GM18507 (cell line): Measurements from ENCODE around the gene CHD1.
A peak's percentile ranks its signal among the peaks of the same experiment; 100 is the strongest.

ENCODE experiments used
- DNase-seq: peaks from one replicate; pipeline ENCODE4 v3.0.0; 2011; ENCODE audit warnings: low read depth; ENCODE audit not compliant: insufficient read length; ENCODE audit errors: extremely low spot score
- FAIRE-seq: peaks from 2 replicates; lab custom pipeline; 2011; peaks lifted over from hg19 to GRCh38; lab: Jason Lieb, UNC

Gene CHD1

DNA sequence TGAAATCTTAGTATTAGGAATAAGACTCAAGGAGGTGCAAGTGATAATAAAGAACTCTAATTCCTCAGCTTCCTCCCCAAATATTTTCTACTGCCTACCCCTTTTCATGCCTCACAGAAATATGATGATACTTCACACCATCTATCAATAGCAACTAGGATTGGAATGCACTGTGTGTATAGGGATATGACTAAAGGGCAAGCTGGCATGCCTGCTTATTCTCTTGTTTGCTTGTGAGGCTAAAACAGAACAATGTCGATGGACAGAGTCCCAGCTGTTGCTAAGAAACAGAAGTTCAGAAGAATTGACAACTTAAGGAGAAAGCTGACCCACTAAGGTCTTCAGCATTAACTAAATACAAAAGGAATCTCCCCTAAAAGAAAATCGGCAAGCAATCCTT lies 9.7 kb upstream of the CHD1 start:
- no peak for FAIRE-seq
- no peak for DNase-seq

- FAIRE-seq (no peak), DNase-seq (no peak)
Measured at GRCh38 chr5:98936948-98937715, 8.3 kb upstream of the CHD1 start.

DNA sequence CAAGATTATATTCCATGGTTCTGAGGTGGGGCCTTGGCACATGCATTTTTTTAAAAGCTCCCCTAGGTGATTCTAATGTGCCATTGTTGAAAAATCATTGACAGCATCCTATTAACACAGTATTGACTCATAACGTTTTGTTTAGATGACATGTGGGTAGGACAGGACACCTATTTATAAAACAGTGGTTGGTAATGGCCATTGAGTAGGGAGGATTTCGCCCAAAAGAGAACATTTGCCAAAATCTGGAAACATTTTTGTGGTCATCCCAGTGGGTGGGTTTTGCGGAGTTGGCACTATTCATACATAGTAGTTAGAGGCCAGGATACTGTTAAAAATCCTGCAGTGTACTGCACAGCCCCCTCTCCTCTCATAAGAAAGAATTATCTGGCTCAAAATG lies 6.4 kb upstream of the CHD1 start:
- no peak for FAIRE-seq
- no peak for DNase-seq

GRCh38 chr5:98934546-98934945 lies 5.7 kb upstream of the CHD1 start:
- FAIRE-seq: peak; percentile 52
- DNase-seq: no peak

- no peak for DNase-seq
- peak; percentile 86 for FAIRE-seq
Measured at GRCh38 chr5:98933445-98934072, 4.8 kb upstream of the CHD1 start.

GRCh38 chr5:98930972-98931762 lies 2.4 kb upstream of the CHD1 start:
- FAIRE-seq (no peak), DNase-seq (no peak)

- DNase-seq: no peak
- no peak for FAIRE-seq
Measured at GRCh38 chr5:98929710-98930298, 997 bp upstream of the CHD1 start.

DNA sequence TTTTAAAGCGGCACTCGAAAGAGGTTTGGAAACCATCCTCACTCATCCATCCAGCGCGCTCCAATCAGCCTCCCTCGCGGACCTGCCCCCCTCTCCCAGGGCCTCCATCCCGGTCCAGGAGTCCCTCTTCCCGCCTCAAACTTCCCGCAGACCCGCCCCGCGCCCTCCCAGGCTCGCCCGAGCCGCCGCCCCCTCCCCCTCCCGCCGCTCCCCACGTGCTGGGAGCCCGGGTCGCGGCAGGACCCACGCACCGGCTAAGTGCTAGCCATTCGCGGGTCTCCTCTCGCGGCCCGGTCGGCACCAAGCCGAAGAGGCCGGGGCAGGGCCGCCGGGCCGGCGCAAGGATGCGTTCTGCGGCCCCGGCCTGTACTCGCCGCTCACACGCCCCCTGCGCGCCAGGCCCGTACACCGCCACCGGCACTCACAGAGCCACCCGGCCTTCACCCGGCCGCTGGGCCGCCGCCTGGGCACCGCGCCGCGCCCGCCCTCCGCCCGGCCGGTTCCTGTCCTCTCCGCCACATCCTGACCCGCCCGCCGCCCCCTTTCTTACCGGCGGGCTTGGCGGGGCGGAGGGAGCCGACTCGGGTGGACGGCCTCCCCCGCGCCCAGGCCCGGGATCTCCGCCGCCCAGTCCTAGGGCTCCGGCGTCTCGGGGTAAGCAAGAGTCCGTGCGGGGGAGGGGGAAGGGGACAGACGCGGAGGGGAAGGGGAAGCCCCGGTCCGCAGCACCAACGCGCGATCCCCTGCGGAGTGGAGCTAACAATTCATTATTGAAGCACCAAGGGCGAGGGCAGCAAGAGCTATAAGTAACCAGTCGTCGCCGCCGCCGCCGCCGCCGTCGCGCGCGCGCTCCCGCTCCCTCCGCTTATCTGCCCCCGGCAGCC lies 576 bp downstream of the CHD1 start:
- FAIRE-seq (no peak), DNase-seq (no peak)

DNA sequence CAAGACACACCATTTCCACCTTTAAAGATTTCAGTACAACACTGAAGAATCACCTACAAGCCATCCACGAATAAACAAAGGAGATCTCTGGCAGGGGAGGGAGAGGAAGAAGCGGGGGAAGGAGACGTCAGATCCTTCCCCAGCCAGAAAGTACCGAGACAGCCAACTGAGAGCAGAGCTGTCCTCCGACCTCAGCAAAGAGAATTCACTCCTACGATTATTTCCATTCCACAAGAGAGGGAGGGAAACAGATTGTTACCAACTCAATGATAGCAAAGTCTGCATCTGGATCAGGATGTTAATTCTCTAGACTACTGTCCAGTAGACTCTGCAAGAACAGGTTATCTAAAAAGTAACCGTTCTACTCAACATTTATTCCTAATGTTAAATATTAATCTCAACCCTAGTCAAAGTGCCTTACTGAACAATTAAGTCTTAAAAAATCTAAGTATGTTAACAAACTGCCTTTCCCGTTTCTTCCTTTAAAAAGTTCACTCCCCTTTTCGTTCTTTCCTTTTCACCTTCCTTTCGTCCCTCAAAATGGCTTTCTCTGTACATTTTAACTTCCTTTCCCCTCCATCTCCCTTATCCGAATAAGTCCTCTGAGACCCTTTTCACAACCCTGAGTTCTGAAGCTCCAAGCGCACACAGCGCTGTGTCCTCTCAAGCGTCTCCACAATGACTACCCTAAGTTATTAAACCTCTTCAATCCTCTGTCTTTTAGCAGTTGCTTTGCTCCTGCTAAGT lies 1.4 kb downstream of the CHD1 start:
- FAIRE-seq: peak; percentile 97

DNA sequence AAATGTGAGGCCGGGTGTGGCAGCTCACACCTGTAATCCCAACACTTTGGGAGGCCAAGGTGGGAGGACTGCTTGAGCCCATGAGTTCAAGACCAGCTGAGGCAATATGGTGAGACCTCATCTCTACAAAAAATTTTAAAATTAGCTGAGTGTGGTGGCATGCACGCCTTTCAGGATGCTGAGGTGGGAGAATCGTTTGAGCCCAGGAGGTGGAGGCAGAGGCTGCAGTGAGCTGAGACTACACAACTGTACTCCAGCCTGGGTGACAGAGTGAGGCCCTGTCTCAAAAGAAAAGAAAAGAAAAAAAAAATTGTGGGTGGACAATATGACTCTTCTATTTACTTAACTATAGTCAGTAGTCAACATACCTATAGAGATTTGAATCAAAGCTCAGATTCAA lies 4.8 kb downstream of the CHD1 start:
- no peak for DNase-seq
- FAIRE-seq: no peak

More for the DNA sequence above, 1.4 kb downstream of the CHD1 start:
- DNase-seq: no peak

GRCh38 chr5:98921947-98922505 lies 6.8 kb downstream of the CHD1 start:
- no peak for FAIRE-seq
- DNase-seq: no peak

- DNase-seq (no peak), FAIRE-seq (no peak)
Measured at GRCh38 chr5:98917433-98917832, 11.4 kb downstream of the CHD1 start.

DNA sequence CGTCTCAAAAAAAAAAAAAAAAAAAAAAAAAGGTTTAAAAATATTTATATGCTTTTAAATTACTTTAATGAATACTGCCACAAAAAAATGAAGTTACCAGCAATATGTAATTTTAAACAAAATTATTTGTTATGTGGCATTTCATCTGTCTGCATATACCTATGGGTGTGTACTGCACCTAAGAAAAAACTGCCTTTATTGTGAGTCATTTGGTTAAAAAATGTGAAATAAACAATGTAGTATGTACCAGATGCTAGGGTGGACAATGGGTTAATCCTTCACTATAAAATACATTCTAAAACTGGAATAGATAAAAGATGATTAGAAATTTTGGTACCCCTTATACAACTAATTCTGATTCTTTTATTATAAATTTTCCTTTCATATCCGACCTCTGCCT lies 12.3 kb downstream of the CHD1 start:
- FAIRE-seq: no peak

DNA sequence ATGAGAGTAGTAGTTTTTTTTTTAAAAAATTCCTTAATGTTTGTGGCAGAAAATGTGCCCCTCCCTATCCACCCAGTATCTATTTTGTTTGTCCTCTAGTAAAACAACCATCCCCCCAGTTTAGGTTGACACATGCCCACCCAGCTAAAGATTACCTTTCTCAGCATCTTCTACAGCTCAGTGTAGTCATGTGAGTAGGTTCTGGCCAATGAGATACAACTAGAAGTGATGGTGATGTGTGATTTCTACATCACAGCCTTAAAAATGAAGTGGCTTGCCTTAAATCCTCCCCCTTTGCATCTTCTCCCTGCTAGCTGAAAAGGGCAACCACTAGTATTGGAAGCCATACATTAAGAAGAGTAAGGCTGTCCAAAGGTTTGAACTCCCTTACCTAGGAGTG lies 14.9 kb downstream of the CHD1 start:
- DNase-seq (no peak), FAIRE-seq (no peak)

More for the DNA sequence above, 12.3 kb downstream of the CHD1 start:
- DNase-seq: no peak

GRCh38 chr5:98911280-98912040 lies 17.3 kb downstream of the CHD1 start:
- no peak for DNase-seq
- no peak for FAIRE-seq

DNA sequence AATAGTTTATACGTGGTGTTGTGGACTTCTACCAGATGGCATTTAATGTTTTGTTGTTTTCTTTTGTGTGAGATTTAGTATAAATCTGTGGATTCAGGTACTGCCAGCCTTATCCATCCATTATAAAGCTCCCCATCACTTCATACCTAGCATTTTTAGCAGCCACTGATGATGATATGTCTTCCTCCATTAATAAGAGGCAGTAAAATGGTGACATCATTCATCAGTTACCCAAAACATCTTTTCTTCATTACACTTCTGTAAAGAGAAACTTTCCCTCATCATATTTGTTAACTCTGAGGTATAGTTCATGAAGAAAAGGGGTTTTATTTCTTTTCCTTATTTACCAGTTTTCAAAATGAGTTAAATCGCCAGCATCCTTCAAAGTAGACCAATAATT lies 19.4 kb downstream of the CHD1 start:
- FAIRE-seq: no peak

GRCh38 chr5:98907951-98908350 lies 20.9 kb downstream of the CHD1 start:
- FAIRE-seq: no peak
- no peak for DNase-seq

More for the DNA sequence above, 19.4 kb downstream of the CHD1 start:
- no peak for DNase-seq
